GM19238 (cell line): Measurements from ENCODE around the gene TOX3.

ENCODE experiments used
- DNase-seq: peaks from one replicate; pipeline ENCODE4 v3.0.0; 2011; ENCODE audit warnings: low spot score; ENCODE audit not compliant: insufficient read length

TOX3 gene

DNA sequence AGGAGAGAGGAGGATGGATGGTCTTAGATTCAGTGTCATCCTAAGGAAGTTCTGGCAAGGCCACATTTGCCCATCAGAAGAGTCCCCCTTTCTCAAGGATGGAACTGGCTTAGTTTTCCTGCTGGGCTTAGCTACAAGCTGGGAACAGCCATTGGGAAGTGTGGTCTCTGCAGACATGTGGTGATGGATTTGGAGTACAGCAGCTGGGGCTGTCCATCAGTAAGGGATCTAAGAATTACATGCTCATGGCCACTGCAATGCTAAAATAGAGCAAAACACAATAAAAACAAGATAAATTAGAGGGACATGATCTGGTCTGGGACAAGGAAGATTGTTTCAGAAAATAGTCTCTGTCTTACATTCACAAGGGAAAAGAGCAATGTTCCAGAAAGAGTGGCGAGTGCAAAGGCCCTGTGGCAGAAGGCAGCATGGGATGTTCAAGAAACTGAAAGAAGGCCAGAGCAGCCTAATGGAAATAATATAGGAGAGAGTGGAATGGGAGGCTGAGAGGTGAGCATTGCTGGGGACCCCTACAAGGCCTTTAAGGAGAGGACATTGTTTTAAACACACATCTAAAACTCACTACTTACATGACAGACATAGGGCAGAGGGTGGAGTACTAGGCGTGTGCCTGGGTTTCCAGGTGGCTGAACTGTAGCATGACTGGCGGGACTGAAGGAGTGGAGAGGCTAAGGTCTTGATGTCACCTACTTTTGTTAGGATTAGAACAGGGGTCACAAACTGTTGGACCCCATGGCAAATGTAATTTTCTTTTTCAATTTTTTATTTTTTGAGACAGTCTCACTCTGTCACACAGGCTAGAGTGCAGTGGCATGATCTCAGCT, 17.0 kb upstream of the TOX3 start:
- DNase-seq: no peak

DNA sequence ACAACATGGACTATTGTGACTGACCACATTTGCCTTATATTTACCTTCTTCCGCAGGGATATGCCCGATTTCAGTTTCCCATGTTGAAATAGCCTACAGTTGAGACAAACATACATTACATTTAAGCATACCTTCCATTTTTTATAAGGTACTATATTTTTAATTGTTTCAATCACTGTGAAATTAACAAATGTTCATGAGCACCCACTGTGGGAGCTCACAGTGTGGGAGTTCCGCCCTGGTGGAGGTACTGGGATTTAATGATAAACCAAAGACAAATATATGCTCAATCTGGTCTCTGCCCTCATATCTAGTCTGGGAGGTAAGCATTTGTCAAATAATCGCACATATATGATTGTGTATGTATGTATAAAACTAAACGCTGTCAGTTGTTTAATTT, 15.8 kb upstream of the TOX3 start:
- DNase-seq: no peak

DNA sequence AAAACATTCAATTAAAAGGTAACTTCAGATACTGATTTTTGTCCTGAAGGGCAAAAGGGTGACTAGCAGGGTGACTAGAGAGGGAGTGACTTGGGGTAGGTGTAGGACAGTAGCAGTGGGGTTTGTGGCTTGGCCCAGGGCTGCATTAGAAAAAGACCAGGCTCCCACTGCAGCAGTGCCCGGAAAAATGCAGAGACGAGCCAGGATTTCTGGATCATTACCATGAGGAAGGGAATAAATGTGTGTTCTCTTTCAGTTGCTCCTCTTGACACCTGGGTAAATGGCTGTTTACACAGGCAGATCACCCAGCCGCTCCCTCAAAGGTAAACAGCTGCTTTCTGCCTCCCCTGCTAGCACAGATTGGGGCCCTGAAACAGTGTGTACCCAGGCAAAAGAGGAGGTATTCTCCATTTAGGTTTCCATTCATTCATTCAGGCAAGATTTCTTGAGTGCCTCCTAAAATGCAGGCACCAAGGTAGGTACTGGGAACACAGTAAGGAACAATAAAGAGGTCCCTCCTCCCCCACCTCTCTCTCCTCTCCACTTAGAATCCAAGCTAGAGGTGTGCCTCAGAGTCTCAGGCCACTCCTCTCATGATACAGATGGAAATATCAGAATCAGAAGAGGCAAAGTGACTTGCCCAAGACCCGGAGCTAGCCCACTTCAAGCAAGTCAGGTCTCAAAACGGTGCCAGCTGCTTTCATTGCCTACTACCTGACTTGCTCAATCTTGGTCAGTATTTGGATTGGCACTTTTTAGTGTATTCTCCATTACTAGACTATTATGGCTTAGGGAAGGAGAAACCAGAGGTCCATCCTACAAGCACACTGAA, 15.2 kb upstream of the TOX3 start:
- no peak for DNase-seq

DNA sequence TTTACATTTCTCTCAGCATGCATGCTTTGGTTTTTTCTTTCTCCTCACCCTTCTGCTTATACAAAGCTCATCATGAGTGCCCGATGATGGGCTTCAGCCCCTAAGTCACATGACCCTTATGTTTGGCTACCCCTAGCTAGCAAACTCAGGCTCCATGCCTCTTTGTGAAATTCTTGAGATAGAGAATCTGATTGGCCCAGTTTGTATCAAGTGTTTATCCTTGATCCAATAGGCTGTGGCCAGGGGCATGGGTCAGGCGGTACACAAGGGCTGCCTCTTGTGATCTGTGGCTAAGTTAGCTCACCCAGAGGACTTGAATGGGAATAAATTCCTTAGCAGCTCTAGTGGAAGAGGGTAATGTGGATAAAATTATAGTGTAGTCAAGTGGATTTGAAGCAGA, 11.5 kb upstream of the TOX3 start:
- no peak for DNase-seq

DNA sequence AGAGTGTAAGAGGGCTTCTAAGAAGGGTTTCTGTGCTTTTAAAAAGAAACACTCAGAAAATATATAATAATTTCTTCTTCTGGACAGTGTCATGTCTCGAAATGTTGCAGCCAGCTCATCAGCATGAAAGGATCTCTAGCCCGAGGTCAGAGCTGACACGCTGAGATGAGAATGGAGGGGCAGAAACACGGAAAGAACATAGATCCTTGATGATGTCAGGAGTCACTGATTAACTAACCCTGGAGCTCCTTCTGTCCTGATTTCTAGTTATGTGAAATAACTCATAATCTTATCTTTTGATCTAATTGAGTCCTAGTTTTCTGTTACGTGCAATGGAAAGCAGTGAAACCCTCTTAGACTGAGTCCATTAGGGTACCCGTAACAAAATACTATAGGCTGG, 10.3 kb upstream of the TOX3 start:
- no peak for DNase-seq

DNA sequence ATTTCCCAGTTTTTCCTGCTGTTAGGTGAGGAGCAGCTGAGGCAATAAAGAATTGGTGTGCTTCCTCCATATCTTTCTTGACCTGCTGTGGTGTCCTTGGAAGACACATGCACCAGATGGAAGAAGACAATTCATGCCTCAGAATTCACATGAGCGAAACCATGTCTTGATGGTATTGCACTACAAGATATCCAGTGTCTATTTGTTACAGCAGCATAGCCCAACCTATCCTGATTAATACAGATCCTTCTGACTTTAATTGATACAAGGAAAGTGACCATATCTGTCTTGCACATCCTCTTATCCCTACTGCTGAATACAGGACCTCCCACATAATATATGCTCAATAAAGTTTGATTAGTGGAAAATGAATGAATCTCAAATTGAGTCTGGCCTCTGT, 9.1 kb upstream of the TOX3 start:
- DNase-seq: no peak

DNA sequence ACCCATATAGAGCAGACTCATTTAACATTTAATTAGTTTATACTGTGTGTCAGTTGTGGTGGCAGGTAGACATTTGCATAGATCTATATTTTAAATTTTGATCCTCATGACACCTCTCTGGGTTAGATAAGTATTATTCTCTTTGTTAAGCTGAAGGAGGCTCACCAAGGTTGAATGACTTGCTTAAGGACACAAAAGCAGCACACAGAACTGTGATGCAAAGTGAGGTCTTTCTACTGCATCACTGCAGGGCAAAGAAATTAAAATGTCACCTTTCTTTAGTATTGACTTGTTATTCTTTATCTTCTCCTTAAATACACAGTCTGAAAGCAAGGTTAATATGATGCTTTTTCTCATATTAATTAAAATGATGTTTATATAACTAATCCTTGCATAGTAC, 8.6 kb upstream of the TOX3 start:
- no peak for DNase-seq

DNA sequence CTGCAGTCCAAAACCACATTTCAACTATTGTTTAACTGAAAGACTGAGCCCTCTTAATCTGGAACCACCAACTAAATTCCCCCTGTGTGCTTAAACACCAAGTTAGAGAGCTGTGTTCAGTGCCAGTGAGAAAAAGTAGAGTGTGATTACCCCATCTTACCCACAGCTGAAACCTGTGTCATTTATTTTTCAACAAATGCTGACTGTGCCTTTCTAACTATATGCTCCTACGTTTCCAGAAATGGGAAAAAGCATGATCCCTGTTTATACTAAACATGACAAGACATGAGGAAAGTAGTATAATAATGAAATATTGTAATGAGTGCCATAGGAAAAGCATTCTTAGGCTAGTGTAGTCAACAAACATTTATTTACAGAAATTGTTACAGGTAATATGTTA, 7.4 kb upstream of the TOX3 start:
- DNase-seq: no peak

DNA sequence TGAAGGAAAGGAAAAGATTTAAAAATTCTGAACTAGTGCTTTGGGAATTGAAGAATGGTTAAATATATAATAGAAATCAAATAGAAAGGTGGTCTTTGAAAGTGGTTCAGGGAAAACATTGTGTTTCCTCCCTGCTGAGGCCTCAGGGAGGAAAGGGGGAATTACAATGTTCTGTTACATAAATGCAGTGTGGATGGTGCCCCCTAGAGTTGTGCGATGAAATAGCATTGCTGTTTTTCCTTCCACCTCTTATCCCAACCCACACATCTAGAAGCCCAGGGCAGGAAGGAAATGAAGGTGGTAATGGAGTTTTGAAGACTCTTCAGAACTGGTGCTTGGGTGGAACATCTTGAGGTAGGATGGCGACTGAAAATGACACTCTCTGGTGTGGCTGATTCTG, 6.4 kb upstream of the TOX3 start:
- DNase-seq: no peak

DNA sequence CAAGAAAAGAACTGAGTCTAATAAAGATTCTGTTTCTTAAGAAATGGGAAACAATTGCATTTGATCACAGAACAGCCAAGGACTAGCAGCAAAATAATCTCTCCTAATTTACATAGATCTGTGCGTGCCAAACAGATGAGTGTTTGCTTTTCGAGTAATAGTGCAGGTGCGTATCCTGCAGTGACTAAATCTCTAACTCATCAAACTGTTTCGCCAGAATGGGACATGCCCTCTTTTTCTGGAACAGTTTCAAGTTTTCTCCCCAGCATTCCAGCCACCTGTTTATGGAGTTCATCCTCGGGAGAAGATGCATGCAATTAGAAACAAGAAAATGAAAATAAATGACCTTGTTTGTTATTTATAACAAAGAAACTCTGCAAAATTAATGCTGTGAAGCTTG, 5.7 kb upstream of the TOX3 start:
- DNase-seq: no peak

DNA sequence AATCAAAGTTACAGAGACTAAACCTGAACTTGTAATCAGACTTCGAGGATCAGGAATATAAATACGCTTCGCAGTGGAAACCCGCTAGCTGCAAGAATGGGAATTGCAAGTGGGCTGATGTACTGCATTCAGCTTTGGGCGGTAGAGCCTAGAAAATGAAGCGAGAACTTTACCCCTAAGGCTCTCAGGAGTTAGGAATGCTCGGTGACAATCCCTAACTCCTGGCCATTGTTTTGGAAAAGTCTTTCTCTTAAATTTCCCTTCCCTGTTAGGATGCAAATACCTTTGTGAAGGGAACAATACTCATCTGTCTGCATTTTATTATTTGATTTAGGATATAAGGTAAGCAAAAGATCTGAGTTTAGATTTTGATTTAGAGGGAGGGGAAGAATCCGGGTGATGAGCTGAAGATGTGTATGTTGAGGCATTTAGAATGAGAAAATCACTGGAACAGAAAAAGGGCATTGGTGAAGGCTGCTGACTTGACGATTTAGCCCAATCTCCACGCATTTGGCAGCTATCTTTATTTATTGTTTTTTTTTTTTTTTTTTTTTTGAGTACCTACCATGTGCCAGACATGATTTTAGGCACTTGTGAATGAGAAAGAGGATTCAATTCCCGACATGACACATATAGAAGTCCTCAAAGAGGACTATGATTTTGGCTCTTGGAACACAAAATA, 2.2 kb upstream of the TOX3 start:
- no peak for DNase-seq

DNA sequence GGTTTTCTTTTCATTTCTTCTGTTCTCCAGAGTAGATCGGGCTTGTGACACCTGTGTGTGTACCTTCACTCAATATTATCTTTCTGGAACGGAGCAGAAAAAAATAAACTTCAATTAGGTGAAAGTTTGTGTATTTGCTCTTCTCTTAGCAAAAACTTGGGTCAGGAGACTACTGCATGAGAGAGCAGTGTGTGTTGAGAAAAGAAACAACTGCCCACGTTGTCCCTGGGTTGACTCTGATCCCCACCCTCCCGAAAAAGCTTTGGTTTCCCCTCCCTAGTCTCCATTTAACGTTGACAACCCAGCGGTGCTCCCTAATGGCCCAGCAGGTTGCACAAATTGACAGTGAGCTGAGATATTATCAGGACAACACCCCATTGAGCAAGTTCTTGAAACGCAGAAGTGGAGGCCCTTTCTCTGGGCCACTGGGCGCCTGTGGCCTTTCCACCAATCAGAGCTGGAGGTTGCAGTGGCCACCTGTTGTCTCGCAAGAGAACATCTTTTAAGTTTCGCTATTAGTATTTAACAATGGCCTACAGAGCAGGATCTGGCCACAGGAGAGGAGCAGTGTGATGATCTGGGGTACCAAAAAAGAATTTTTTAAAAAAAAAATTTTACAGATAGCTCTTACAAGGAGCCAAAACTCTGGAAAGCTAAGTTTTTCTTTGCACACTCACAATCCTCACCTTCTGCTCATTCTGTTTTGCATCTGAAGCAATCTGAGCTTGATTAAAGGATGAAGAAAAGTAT, 1.5 kb upstream of the TOX3 start:
- DNase-seq: no peak

DNA sequence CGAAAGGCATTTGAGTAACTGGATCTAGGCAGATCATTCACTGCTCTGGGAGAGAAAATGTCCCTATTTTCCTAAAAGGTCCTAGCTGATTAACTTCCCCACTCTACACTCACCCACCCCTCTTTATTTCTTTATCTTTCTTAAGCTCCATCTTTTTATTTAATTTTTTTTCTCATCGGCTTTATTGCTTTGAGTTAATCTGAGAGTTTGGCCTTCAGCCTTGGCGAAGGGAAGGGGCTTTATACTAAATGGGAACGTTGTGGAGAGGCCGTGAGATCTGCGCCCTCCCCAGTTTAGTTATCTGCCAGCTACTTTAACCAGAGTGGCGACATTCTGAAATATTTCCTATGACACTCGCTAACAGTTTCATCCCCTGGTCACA, 882 bp upstream of the TOX3 start:
- DNase-seq: no peak

DNA sequence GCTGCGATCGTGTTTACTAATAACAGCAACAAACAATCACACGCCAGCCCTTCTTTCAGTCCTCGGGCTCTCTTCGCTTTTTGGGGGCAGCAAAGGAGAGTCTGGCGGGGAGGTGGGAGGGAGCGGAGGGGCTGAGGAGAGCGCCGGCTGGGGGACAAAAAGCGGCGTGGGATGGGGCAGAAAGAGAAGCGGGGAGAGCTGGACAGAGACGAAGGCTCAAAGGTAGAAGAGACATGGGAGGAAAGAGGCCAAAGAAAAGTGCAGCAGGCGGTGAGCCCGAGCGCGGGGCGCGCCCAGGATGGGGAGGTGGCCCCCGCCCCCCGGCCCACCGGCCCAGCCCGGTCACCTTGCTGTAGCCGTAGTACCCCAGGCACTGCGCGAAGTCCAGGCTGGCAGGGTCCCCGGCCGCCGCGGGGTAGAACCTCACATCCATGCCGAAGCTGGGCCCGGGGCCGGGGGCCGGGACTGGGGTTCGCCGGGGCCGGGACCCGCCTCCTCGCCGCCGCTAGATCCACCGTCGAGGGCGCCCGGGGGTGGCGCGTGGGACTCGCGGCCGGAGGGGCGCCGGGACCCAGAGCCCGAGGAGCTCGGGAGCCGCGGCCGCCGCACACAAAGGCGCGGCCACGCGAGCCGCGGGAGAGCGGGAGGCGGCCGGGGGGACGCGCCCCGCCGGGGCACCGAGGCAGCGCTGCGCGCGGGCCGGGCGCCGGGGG, 496 bp downstream of the TOX3 start:
- DNase-seq: no peak

DNA sequence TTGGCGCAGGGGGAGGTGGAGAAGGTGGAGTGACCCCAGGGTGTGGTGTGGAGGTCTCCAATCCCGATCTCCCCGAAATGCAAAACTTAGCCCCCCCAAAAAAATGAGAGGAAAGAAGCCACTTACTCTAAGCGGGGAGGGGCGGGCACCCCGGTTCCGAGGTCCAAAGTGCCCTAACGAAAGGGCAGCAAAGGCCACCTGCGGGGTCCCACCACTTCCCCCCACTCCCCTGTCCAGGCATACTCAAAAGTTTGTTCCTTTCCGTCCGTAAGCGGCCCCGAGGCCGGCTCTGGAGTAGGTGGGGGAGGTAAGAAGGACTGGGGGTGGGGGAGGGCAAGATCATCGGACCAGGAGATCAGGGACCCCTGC, 1.1 kb downstream of the TOX3 start:
- DNase-seq: no peak

DNA sequence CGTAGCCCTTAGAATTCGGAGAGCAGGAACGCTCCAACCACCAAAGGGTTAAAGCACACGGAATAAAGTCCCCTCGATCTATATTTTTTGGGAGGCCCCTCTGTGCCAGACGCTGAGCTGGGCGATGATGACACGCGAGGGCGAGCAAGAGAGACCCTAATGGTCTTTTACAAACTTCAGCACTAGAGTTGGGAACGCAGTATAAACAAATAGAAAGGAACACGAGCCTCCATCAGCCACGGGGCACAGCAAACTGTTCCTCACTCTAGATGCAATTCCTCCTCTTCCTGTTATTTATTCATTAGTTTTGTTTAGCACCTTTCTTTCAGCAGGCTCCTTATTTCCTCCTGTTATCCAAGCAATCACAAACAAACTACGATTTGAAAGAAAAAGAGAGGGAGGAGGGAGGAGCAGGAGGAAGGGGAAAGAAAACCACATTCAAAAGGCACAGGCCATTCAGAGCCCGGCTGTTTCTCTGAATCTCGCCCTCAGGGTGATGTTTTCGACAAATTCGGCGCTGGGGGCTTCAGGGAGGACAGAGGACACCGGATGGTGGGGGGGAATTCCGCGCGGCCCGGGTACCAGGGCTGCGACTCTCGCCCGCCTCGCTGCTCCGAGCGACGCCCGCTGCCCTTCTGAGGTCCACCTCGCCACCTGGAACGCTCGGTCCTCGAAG, 1.6 kb downstream of the TOX3 start:
- DNase-seq: no peak

DNA sequence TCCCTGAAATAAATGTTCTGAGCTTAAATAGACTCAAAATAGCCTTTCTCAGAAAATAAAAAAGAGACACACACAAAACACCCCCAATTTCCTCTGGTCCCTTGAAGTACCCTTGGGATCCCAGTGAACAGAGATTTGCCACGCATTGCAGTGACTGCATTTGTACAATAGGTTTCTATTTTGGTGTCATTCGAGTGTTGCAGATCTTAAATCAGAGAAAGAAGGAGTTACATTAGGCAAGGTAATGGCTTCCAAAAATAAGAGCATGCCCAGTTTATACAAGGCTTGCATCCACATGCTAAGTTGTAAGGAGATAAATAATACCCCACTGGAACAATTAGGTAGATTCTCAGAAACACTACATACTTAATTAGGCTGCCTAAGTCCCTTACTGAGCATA, 2.2 kb downstream of the TOX3 start:
- DNase-seq: no peak

DNA sequence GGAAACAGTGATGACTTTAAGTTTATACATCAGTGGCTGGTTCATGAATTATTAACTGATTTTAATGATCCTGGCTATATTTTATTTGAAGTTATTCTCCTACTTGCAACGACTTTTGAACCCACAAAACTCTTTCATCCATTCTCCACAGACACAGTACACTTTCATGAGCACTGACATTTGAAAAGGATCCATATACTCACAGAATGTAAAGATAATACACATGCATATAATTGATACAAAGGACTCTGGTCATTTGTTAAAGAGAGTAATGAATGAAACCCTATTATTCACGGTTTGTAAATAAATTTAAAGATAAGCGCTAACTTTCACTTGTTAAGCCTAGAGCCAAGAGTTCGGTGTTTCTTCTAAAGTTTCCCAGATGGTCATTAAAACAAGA, 3.3 kb downstream of the TOX3 start:
- DNase-seq: no peak

DNA sequence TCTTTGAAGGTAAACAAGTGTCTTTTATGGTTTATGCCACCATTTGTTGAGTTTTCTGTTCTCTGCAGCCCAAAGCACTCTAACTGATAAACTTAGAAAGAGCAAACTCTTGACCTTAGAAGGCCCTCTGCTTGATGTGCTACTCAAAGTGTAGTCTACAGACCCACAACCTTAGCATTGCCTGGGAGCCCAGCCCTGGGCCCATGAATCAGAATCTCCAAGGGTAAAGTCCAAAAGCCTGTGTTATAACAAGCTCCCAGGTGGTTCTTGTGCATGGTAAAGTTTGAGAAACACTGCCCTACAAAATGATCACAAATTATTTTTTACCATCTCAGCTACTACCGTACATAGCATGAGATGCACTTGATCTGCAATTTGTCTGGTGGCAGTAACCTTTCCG, 6.0 kb downstream of the TOX3 start:
- no peak for DNase-seq

DNA sequence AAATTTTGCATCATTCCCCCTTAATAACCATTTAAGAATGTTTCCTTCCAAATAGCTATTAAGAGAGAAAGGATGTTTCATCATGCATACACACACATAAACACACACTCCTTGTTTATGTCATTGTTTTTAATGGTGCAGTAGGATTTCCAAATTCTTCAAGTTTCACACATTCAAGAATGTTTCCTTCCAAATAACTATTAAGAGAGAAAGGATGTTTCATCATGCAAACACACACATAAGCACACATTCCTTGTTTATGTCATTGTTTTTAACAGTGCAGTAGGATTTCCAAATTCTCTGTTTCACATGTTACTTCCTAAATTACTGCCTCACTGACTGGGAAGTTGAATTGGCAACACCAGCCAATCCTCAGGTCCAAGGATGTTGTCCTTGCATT, 7.8 kb downstream of the TOX3 start:
- no peak for DNase-seq

DNA sequence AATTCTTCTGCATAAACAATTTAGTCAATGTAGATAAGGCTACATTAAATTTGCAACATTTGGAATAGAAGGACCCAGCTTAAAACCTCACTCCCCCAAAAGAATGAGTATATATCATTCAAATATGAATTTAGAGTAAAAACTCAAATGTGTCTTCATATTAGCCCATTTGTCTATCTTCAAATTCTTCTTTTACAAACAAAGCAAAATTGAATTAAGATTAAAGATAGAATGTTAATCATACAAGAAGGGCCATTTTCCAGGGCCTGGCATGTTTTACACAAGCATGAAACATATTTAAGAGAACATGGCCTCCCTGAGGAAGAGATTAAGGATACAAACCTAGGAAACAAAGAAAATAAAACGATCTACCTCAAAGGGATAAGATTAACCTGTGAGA, 8.4 kb downstream of the TOX3 start:
- DNase-seq: no peak
